Stimulated activated CD8-positive, alpha-beta memory T cell treated with anti-CD3 and anti-CD28 coated beads, Interleukin-12 subunit alpha, Interleukin-12 subunit beta, amount 100 ng/mL, for 4 hours (primary cell): ENCODE data around the gene CXorf51A.
"Not testable (repeated sequence)": the region's sequence is repeated elsewhere in the genome, so short reads cannot be mapped to it uniquely, and the experiment has no call there.

Experiments
- DNase-seq: peaks from one replicate; pipeline ENCODE4 v3.0.0-alpha.2; 2020; ENCODE audit warnings: low read depth

Gene CXorf51A

DNA sequence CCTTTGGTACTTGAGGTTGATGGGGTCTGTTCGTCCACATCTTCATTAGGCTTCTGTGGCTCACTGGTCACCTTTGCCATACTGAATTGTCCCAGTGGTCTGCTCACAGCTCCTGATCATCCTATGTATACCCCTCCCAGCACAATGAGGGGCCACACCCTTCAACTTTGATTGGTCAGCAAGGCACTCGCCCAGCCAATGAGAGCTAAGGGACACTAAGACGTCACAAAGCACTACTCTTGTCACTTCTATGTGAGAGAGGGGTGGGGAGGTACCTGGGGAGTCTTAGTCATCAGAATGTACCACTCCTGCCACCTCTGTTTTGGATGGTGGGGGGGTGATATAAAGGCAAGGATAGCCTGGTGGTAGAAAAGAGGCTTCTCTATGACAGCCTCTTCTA is at the start of gene CXorf51A:
CXorf51A (minus strand) TSS at position 101 of the 400 bp plus-strand sequence; CDS start at position 80, 21 bp downstream.
- not testable (repeated sequence) for DNase-seq

DNA sequence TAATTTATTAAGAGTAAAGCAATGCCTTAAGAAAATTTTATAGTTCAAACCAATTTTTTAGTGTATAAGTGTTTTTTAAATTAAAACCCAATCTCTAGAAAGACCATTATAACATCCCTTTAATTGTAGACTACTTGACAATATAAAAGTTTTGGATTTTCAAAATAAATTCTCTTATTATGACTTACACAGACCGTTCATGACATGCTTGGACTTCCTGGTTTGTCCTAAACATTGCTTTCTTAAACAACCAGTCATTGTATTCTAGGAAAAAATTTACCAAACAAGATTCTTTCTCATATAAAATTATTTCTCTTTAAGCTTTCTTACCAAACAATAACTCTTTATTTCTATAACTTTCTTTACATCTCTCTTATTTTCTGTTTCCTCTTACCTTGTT is 49.0 kb upstream of the CXorf51A start:
- no peak for DNase-seq

DNA sequence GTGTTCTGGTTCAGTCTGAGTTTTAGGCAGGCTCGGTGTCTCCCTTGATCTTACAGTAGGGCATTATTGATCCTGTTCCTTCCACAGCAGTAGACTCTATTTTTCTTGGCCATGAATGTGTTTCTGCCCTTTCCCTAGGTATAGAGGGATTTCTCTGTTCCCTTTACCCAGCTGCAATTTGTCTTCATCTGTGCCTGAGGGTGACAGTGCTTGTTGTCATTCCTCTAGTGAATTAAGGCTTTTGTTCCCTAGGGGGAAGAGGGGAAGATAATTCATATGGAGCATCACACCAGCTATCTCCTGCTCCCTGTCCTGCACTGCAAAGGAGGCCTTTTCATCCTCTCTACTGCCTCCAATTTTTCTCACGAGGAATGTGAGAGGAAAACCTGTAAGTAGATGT is 39.7 kb upstream of the CXorf51A start:
- no peak for DNase-seq

DNA sequence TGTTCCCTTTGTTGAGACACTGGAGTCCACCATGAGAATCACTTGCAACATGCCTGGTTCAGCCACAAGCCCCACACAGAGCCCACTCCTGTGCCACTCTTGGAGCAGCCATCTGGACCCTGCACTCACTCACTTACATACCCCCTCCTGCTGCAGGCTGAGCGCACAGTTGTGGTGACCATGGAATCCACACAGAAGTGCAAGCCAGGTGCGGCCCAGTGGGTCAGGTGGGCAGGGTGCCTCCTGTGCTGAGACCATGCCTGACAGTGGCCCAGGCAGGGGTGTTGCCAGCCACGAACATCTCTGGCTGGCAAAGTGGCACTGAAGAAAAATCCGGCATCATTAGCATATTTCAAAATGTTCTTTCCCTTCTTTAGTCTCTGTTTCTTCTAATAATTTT is 17.4 kb upstream of the CXorf51A start:
- no peak for DNase-seq

DNA sequence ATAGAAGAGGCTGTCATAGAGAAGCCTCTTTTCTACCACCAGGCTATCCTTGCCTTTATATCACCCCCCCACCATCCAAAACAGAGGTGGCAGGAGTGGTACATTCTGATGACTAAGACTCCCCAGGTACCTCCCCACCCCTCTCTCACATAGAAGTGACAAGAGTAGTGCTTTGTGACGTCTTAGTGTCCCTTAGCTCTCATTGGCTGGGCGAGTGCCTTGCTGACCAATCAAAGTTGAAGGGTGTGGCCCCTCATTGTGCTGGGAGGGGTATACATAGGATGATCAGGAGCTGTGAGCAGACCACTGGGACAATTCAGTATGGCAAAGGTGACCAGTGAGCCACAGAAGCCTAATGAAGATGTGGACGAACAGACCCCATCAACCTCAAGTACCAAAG is 5.1 kb downstream of the CXorf51A start, which contains the start of gene CXorf51B:
CXorf51B (plus strand) TSS at position 301 of the 400 bp plus-strand sequence; CDS start at position 322, 21 bp downstream.
- not testable (repeated sequence) for DNase-seq
